HEK293T (cell line): ENCODE data around the gene SSBP2.

Source experiments
- FOXK2 ChIP-seq: fragments of 450-650 bp; IDR thresholded peaks from 2 replicates; pipeline ENCODE4 v1.6.1; 2016; ENCODE audit warnings: mild to moderate bottlenecking
- SP1 ChIP-seq: fragments of 450-650 bp; IDR thresholded peaks from 2 replicates; pipeline ENCODE4 v1.6.1; 2017
- TARDBP ChIP-seq: fragments of 450-650 bp; IDR thresholded peaks from 2 replicates; pipeline ENCODE4 v1.6.1; 2016

DNA sequence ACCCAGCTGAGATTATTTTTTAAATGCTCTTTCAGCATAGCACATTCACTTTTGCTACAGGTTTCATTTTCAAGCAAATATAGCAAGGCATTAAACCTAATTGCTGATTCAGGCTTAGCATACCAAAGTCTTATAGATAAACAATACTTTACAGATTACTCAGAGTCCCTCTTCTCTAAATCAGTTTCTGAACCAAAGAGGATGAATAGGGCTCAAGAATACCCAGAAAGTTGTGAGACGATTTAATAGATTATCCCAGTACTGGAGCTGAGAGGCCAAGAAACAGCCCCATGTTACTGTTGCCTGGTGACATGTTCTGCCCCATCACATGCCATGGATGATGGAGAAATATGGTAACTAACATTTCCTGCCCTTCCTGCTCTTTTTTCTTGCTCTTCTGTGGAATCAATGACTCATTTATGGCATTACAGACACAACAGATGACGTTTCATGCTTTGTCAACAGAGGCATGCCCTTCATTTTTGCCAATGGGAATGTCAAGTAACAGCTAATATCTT is 18.1 kb upstream of the SSBP2 start:
- TF ChIP-seq TARDBP (no peak), SP1 (no peak), FOXK2 (no peak)
